ENCODE data around the gene SLIT2.
A peak's percentile ranks its signal among the peaks of the same experiment; 100 is the strongest.

SLIT2 gene

DNA sequence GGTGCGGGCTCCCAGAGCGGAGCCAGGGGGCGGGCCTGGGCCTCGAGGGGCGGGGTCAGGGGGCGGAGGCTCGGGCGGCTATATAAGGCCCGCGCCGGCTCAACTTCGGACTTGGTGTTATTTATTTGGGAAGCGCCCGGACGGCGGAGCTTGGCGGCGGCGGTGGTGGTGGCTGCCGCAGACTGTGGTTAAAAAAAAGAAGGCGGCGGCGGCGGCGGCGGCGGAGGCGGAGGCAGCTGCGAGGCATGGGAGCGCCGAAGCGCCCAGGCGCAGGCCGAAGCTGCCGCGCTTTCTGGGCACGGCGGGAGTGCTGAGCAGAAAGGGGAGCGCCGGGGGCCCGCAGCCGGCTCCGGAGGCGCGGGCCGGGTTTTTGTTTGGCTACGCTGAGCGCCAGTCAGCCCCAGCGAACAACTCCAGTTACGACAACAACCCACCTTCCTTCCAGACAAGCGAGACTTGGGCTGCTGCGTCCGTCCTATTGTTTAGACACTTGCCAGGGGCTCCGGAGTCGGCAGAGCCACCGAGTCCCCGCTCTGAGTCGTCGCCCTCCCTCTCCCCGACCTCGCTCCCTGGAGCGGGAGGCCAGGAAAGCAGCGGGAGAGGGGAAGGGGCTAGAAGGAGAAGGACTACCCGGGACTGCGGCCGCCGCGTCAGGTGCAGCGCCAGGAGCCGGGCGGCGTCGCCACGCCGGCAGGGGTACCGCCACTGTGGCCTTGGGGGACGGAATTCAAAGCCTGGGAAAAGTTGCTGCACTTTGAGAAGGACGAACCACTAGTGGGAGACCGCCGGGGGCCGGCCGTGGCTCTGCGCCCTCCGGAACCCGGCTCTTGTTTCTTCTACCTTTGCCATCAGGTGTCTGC, at the start of gene SLIT2:
Gene SLIT2, plus strand, starts transcription at position 110 of the 860 bp plus-strand sequence. CDS start 1,911 bp downstream, outside the sequence.
- Histone ChIP-seq H3K27ac (ENCODE audit: low read length) (no peak within 1 kb of the TSS), H3K36me3 (ENCODE audit: insufficient read depth, low read depth, low read length) (no peaks in the 10 kb centered on the region), H3K9me3 (ENCODE audit: insufficient read depth, low read depth, low read length) (no peaks in the 10 kb centered on the region), H3K4me3 (ENCODE audit: low read length) (peak within 1 kb of the TSS; percentile 89), H3K9ac (ENCODE audit: low read depth, low read length) (peak within 1 kb of the TSS; percentile 70), H3K27me3 (ENCODE audit: insufficient read depth, low read length) (peaks cover 71% of the 10 kb centered on the region), H3K4me1 (ENCODE audit: insufficient read depth, low read length) (peaks cover 8% of the 10 kb centered on the region)

DNA sequence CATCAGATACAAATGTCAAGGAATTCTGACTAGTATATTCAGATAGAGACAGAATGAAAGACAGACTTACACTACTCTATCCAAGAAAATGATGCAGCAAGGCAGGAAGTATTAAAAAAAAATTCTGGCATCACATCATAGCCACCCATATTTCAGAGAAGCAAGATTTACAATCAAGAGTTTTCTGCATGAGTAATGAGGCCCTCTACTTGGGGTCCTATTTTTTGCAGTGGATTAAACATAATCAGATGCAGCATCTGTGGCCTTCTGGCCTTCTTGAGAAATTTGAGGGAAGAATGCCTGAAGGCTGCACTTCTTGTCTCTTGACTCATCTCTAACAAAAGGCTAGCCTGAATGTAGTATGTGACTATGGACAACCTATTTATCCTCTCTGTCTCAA, 48.2 kb upstream of the SLIT2 start:
- Histone ChIP-seq H3K27ac (ENCODE audit: low read length) (no peak overlapping the region), H3K4me1 (ENCODE audit: insufficient read depth, low read length) (no peaks in the 10 kb centered on the region), H3K9ac (ENCODE audit: low read depth, low read length) (no peak overlapping the region), H3K27me3 (ENCODE audit: insufficient read depth, low read length) (no peaks in the 10 kb centered on the region), H3K4me3 (ENCODE audit: low read length) (no peak overlapping the region), H3K36me3 (ENCODE audit: insufficient read depth, low read depth, low read length) (no peaks in the 10 kb centered on the region), H3K9me3 (ENCODE audit: insufficient read depth, low read depth, low read length) (no peaks in the 10 kb centered on the region)

- Histone ChIP-seq H3K27me3 (ENCODE audit: insufficient read depth, low read length) (no peaks in the 10 kb centered on the region), H3K36me3 (ENCODE audit: insufficient read depth, low read depth, low read length) (no peaks in the 10 kb centered on the region), H3K9ac (ENCODE audit: low read depth, low read length) (no peak overlapping the region), H3K27ac (ENCODE audit: low read length) (no peak overlapping the region), H3K4me1 (ENCODE audit: insufficient read depth, low read length) (peaks cover 15% of the 10 kb centered on the region; the same call in 1 of the 2 replicates), H3K9me3 (ENCODE audit: insufficient read depth, low read depth, low read length) (no peaks in the 10 kb centered on the region), H3K4me3 (ENCODE audit: low read length) (no peak overlapping the region)
These were observed 34.2 kb upstream of the SLIT2 start for GRCh38 chr4:20217521-20217920.

DNA sequence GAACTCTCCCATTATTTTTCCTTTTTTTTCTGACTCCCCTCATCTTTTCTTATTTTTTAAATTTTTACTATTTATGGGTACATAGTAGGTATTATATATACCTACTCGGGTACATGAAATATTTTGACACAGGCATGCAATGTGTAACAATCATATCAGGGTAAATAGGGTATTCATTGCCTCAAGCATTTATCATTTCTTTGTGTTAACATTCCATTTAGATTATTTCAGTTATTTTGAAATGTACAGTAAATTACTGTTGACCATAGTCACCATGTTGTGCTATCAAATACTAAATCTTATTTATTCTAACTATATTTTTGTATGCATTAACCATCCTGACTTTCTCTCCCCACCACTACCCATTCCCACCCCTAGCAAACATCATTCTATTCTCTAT, 33.8 kb upstream of the SLIT2 start:
- H3K4me3 ChIP-seq (ENCODE audit: low read length) = no peak overlapping the region
- no peaks in the 10 kb centered on the region for H3K36me3 ChIP-seq (ENCODE audit: insufficient read depth, low read depth, low read length)
- H3K27me3 ChIP-seq (ENCODE audit: insufficient read depth, low read length) = no peaks in the 10 kb centered on the region
- H3K9ac ChIP-seq (ENCODE audit: low read depth, low read length) = no peak overlapping the region
- peaks cover 14% of the 10 kb centered on the region; the same call in 1 of the 2 replicates for H3K4me1 ChIP-seq (ENCODE audit: insufficient read depth, low read length)
- no peak overlapping the region for H3K27ac ChIP-seq (ENCODE audit: low read length)
- no peaks in the 10 kb centered on the region for H3K9me3 ChIP-seq (ENCODE audit: insufficient read depth, low read depth, low read length)

- Histone ChIP-seq H3K9ac (ENCODE audit: low read depth, low read length) (no peak overlapping the region), H3K4me1 (ENCODE audit: insufficient read depth, low read length) (no peaks in the 10 kb centered on the region; the same call in 1 of the 2 replicates)
These were observed 32.2 kb upstream of the SLIT2 start for GRCh38 chr4:20219521-20219920.

GRCh38 chr4:20237894-20238537, 13.7 kb upstream of the SLIT2 start:
- no peak overlapping the region for H3K4me3 ChIP-seq (ENCODE audit: low read length)
- no peaks in the 10 kb centered on the region for H3K27me3 ChIP-seq (ENCODE audit: insufficient read depth, low read length)
- H3K36me3 ChIP-seq (ENCODE audit: insufficient read depth, low read depth, low read length) = no peaks in the 10 kb centered on the region
- no peak overlapping the region for H3K27ac ChIP-seq (ENCODE audit: low read length)
- H3K9me3 ChIP-seq (ENCODE audit: insufficient read depth, low read depth, low read length) = no peaks in the 10 kb centered on the region
- H3K4me1 ChIP-seq (ENCODE audit: insufficient read depth, low read length) = no peaks in the 10 kb centered on the region
- H3K9ac ChIP-seq (ENCODE audit: low read depth, low read length) = no peak overlapping the region

More at GRCh38 chr4:20219521-20219920, 32.2 kb upstream of the SLIT2 start:
- no peaks in the 10 kb centered on the region for H3K27me3 ChIP-seq (ENCODE audit: insufficient read depth, low read length)
- no peaks in the 10 kb centered on the region for H3K36me3 ChIP-seq (ENCODE audit: insufficient read depth, low read depth, low read length)
- H3K27ac ChIP-seq (ENCODE audit: low read length) = no peak overlapping the region
- no peak overlapping the region for H3K4me3 ChIP-seq (ENCODE audit: low read length)
- H3K9me3 ChIP-seq (ENCODE audit: insufficient read depth, low read depth, low read length) = peaks cover 3% of the 10 kb centered on the region; the same call in 1 of the 2 replicates

DNA sequence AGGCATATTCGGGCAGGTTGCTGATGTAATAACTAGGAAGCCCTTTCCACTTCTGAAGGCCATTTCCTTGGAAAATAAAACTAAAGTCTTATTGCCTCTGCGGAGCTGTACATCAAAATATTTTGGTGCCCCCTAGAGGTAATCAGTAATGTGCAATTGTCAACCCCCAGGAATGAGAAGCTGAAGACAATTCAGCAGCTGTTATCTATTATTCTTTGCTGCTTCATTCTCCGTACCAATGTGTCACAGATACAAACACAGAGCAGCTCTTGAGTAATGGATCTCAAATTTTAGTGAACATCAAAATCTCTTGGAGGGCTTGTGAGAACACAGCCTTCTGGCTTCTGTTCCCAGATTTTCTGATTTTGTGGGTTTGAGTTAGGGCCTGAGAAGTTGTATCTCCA, 3.5 kb upstream of the SLIT2 start:
- Histone ChIP-seq H3K4me3 (ENCODE audit: low read length) (no peak overlapping the region), H3K9me3 (ENCODE audit: insufficient read depth, low read depth, low read length) (no peaks in the 10 kb centered on the region), H3K9ac (ENCODE audit: low read depth, low read length) (no peak overlapping the region), H3K27me3 (ENCODE audit: insufficient read depth, low read length) (peaks cover 32% of the 10 kb centered on the region), H3K36me3 (ENCODE audit: insufficient read depth, low read depth, low read length) (no peaks in the 10 kb centered on the region), H3K27ac (ENCODE audit: low read length) (no peak overlapping the region), H3K4me1 (ENCODE audit: insufficient read depth, low read length) (no peaks in the 10 kb centered on the region)

GRCh38 chr4:20249333-20249732, 2.4 kb upstream of the SLIT2 start:
- H3K4me3 ChIP-seq (ENCODE audit: low read length) = no peak overlapping the region
- H3K9ac ChIP-seq (ENCODE audit: low read depth, low read length) = no peak overlapping the region

DNA sequence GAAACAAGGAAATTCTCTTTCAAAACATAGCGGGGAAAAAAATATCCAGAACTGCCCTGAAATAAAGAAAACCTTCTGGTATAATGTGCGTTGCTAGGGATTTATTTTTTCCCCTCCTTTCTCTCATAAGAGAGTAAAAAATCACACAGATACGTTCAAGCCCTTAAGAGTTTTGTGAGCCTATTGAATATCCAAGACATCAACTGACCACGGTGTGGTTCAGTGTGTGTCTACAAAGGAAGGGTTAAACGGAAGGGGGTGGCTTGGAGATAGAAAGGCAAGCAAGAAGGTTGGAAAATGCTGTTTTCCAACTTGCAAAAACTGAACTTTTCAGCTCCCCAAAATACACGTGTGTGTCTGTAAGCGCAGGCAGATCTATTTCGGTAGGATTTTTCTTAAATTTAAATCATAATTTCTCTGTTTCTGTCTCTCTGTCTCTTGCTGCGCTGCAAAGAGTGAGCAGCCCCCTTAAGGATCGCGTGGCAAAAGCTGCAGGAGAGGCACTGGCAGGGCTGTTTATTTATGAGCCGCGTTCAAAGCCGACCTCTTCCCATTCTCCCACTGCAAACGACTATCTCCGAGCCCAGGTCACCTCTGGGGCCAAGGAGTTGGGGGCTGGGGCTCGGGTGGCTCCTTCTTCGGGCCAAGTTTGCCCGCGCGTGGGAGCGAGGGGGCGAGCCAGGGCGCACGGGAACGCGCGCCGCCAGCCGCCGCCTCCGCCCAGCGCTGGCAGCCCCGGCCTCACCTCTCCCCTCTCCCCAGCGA, 492 bp upstream of the SLIT2 start:
- H3K9ac ChIP-seq (ENCODE audit: low read depth, low read length) = peak overlapping the region; percentile 70
- H3K4me1 ChIP-seq (ENCODE audit: insufficient read depth, low read length) = peaks cover 8% of the 10 kb centered on the region
- peak overlapping the region; percentile 89 for H3K4me3 ChIP-seq (ENCODE audit: low read length)
- H3K9me3 ChIP-seq (ENCODE audit: insufficient read depth, low read depth, low read length) = no peaks in the 10 kb centered on the region
- H3K36me3 ChIP-seq (ENCODE audit: insufficient read depth, low read depth, low read length) = no peaks in the 10 kb centered on the region
- H3K27me3 ChIP-seq (ENCODE audit: insufficient read depth, low read length) = peaks cover 63% of the 10 kb centered on the region
- H3K27ac ChIP-seq (ENCODE audit: low read length) = no peak overlapping the region

More at GRCh38 chr4:20249333-20249732, 2.4 kb upstream of the SLIT2 start:
- H3K36me3 ChIP-seq (ENCODE audit: insufficient read depth, low read depth, low read length) = no peaks in the 10 kb centered on the region
- no peak overlapping the region for H3K27ac ChIP-seq (ENCODE audit: low read length)
- H3K9me3 ChIP-seq (ENCODE audit: insufficient read depth, low read depth, low read length) = no peaks in the 10 kb centered on the region
- peaks cover 44% of the 10 kb centered on the region for H3K27me3 ChIP-seq (ENCODE audit: insufficient read depth, low read length)
- no peaks in the 10 kb centered on the region for H3K4me1 ChIP-seq (ENCODE audit: insufficient read depth, low read length)

DNA sequence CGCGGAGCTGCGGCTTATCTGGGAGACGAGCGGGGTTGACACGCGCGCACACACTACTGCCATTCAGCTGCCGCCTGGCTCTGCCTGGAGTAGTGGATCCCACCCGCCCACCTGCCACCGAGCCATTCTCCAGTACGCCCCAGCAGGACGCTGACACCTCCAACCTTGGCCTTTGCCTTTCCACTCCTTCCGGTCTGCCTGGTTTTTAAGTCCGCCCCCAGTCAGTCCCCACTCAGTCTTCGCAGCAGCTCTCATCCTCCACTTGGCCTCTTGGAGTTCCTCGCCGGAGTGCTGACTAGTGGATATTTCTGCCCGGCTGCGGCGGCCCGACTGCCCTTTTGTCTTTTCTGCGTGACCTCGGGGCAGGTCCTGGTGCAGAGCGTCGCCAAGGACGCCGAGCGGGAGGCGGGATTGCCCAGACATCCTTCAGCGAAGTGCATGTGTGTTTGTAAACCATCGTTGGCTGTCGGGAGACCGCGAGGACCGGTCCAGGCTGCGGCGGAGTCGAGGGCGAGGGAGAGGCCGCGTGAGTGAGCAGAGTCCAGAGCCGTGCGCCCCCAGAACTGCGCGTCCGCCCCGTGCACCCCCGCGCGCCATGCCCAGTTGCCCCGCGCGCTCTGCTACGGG, 1.1 kb downstream of the SLIT2 start:
- Histone ChIP-seq H3K27ac (ENCODE audit: low read length) (no peak overlapping the region), H3K4me3 (ENCODE audit: low read length) (peak overlapping the region; percentile 77), H3K27me3 (ENCODE audit: insufficient read depth, low read length) (peaks cover 79% of the 10 kb centered on the region), H3K4me1 (ENCODE audit: insufficient read depth, low read length) (peaks cover 13% of the 10 kb centered on the region), H3K36me3 (ENCODE audit: insufficient read depth, low read depth, low read length) (no peaks in the 10 kb centered on the region), H3K9ac (ENCODE audit: low read depth, low read length) (peak overlapping the region; percentile 64; the same call in 1 of the 2 replicates), H3K9me3 (ENCODE audit: insufficient read depth, low read depth, low read length) (no peaks in the 10 kb centered on the region)

- no peaks in the 10 kb centered on the region for H3K36me3 ChIP-seq (ENCODE audit: insufficient read depth, low read depth, low read length)
- no peak overlapping the region for H3K27ac ChIP-seq (ENCODE audit: low read length)
- peaks cover 17% of the 10 kb centered on the region for H3K4me1 ChIP-seq (ENCODE audit: insufficient read depth, low read length)
- H3K27me3 ChIP-seq (ENCODE audit: insufficient read depth, low read length) = peaks cover 82% of the 10 kb centered on the region
- no peak overlapping the region for H3K9ac ChIP-seq (ENCODE audit: low read depth, low read length)
- H3K9me3 ChIP-seq (ENCODE audit: insufficient read depth, low read depth, low read length) = no peaks in the 10 kb centered on the region
- peak overlapping the region; percentile 77 for H3K4me3 ChIP-seq (ENCODE audit: low read length)
These were observed 1.6 kb downstream of the SLIT2 start for GRCh38 chr4:20253283-20253734.

Data from iPS-20b (cell line).